Measurements from ENCODE around the gene HHIP.

DNA sequence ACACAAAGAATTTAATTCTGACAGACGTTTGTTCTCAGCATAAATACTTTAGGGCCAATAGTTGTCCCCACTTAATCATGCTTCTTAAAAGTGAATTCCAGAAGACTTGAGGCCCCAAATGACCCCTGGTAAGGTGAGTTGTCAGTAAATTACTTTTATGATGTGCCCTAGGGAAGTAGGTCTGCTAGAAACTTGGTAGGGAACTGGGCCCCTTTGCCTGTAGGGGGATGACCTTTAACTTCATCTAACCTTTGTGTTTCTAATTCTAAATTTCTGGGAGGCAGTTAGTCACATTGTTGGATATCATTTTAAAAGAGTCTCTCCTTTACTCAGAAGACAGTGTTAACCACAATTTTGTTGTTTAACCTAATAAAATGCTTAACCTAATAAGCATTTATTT, 28.8 kb downstream of the HHIP start:
- TF ChIP-seq, protein P1, sequence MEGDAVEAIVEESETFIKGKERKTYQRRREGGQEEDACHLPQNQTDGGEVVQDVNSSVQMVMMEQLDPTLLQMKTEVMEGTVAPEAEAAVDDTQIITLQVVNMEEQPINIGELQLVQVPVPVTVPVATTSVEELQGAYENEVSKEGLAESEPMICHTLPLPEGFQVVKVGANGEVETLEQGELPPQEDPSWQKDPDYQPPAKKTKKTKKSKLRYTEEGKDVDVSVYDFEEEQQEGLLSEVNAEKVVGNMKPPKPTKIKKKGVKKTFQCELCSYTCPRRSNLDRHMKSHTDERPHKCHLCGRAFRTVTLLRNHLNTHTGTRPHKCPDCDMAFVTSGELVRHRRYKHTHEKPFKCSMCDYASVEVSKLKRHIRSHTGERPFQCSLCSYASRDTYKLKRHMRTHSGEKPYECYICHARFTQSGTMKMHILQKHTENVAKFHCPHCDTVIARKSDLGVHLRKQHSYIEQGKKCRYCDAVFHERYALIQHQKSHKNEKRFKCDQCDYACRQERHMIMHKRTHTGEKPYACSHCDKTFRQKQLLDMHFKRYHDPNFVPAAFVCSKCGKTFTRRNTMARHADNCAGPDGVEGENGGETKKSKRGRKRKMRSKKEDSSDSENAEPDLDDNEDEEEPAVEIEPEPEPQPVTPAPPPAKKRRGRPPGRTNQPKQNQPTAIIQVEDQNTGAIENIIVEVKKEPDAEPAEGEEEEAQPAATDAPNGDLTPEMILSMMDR (IDR thresholded peaks at IDR 0.05): no peak
- TF ChIP-seq POLR2A (IDR thresholded peaks at IDR 0.05): no peak
